Heart left ventricle (tissue), 13 donors: ENCODE results near the gene F11R.
"Not testable (repeated sequence)": the region's sequence is repeated elsewhere in the genome, so short reads cannot be mapped to it uniquely, and the experiment has no call there.

Experiments used
- POLR2A ChIP-seq, 2 donors: fragments of 450-650 bp; IDR thresholded peaks; one replicate each; pipeline ENCODE4 v1.6.1; 2017; ENCODE audit warnings: antibody characterized with exemption in 2 of 2, mild to moderate bottlenecking in 2 of 2, moderate library complexity in 2 of 2
- TF ChIP-seq, protein P1 (sequence below), 12 donors: fragments of 200-600 bp; sonication (generic) in 4 of 12; IDR thresholded peaks; one replicate each; pipeline versions ENCODE4 v1.5.0 to v1.8.0; 2018 to 2022; ENCODE audit warnings: antibody characterized with exemption in 12 of 12, mild to moderate bottlenecking in 5 of 12
- donor health status: ischemic (EF 13 %, LVEDD 7.1; RV severe dilation, severe dysfunction).
- donor health status: DM: no; HTN: yes; CAD: no.
- donor health status: DM: no; HTN: no; CAD: no.
- donor health status: ischemic (EF 25% LVEDD 6.9; RV normal size, moderate dysfunction).
- donor health status: ischemic (EF 25% LVEDD 5.7; RV mildly dilated, moderate dysfunction).
- donor health status: ischemic (EF 35%, LVEDD 5.7; RV mildly dilated, moderate dysfunction).
- donor health status: nonischemic (EF 11% LVEDD 7.7; RV severe dilation, severe dysfunction).
- donor health status: DM: yes; HTN: yes; CAD: no.
- donor health status: PGD.
- donor health status: ischemic (EF 29% LVEDD 5.4; RV normal size, mild dysfunction).
- donor health status: nonischemic (EF 23%, LVEDD 6.1; RV moderate dilation, normal function).

DNA sequence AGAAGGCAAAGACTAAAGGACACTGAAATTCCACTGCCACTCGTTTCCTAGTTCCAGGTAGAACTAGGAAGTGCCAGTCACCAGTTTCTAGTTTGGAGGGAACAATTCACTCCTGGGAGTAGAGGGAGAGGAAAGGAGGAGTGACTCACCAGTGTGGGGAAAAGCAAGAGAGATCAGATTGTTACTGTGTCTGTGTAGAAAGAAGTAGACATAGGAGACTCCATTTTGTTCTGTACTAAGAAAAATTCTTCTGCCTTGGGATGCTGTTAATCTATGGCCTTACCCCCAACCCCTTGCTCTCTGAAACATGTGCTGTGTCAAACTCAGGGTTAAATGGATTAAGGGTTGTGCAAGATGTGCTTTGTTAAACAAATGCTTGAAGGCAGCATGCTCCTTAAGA is 4.3 kb downstream of the F11R start:
- TF ChIP-seq POLR2A (IDR thresholded peaks at IDR 0.05), result not testable (repeated sequence)
- TF ChIP-seq, protein P1, sequence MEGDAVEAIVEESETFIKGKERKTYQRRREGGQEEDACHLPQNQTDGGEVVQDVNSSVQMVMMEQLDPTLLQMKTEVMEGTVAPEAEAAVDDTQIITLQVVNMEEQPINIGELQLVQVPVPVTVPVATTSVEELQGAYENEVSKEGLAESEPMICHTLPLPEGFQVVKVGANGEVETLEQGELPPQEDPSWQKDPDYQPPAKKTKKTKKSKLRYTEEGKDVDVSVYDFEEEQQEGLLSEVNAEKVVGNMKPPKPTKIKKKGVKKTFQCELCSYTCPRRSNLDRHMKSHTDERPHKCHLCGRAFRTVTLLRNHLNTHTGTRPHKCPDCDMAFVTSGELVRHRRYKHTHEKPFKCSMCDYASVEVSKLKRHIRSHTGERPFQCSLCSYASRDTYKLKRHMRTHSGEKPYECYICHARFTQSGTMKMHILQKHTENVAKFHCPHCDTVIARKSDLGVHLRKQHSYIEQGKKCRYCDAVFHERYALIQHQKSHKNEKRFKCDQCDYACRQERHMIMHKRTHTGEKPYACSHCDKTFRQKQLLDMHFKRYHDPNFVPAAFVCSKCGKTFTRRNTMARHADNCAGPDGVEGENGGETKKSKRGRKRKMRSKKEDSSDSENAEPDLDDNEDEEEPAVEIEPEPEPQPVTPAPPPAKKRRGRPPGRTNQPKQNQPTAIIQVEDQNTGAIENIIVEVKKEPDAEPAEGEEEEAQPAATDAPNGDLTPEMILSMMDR (IDR thresholded peaks at IDR 0.05), result not testable (repeated sequence)
